ENCODE measurements around the gene GOLGA2. TPM values are rescaled to one million over a fixed set of nuclear protein-coding genes. Genes with fewer than 3 reads are reported as not detected.
A peak's percentile ranks its signal among the peaks of the same experiment; 100 is the strongest.

Gene GOLGA2
- total RNA-seq, 6 donors from 2014 or later = 78.4 to 138 (median 93.8) TPM

- ATAC-seq (ENCODE audit: low FRiP score in 2 of 2) (peak; percentile 25 to 54), DNase-seq (no peak)
- TF ChIP-seq CTCF (IDR thresholded peaks at IDR 0.05) = no peak
- TF ChIP-seq POLR2AphosphoS5 (IDR thresholded peaks at IDR 0.05) = no peak
- TF ChIP-seq EP300 (IDR thresholded peaks at IDR 0.05) = no peak
- TF ChIP-seq POLR2A (IDR thresholded peaks at IDR 0.05) = no peak
- H3K36me3 ChIP-seq = peaks cover 6 to 20% (median 8%) of the 10 kb centered on the region in 4 donors
- WGBS, 2 donors = 10 to 11% methylated on average over 23 of the region's 23 CpGs
- no peaks in the 10 kb centered on the region for H3K27me3 ChIP-seq
- peak overlapping the region; percentile 73 to 95 (median 90) for H3K27ac ChIP-seq
- peak overlapping the region; percentile 71 to 87 (median 76) for H3K4me3 ChIP-seq
- no peaks in the 10 kb centered on the region for H3K9me3 ChIP-seq
- H3K4me1 ChIP-seq = peaks cover 33 to 52% (median 35%) of the 10 kb centered on the region in 4 donors
These were observed 915 bp upstream of the GOLGA2 start for GRCh38 chr9:128276574-128277270.

- H3K4me3 ChIP-seq = peak within 1 kb of the TSS; percentile 71 to 98 (median 84)
- WGBS, 2 donors = 0 to 1% methylated on average over 5 to 27 of the region's 38 CpGs
- peaks cover 6 to 26% (median 11%) of the 10 kb centered on the region in 4 donors for H3K36me3 ChIP-seq
- TF ChIP-seq EP300 (IDR thresholded peaks at IDR 0.05) = no peak
- no peak for TF ChIP-seq CTCF (IDR thresholded peaks at IDR 0.05)
- peak in 3 of 4 donors; percentile 69 to 98 (median 98) for TF ChIP-seq POLR2A (IDR thresholded peaks at IDR 0.05)
- peak; percentile 87 to 97 for TF ChIP-seq POLR2AphosphoS5 (IDR thresholded peaks at IDR 0.05)
- peak within 1 kb of the TSS; percentile 79 to 95 (median 92) for H3K27ac ChIP-seq
- peaks cover 33 to 52% (median 35%) of the 10 kb centered on the region in 4 donors for H3K4me1 ChIP-seq
- no peaks in the 10 kb centered on the region for H3K9me3 ChIP-seq
- DNase-seq = peak; percentile 98
- peak; percentile 97 to 99 for ATAC-seq (ENCODE audit: low FRiP score in 2 of 2)
- no peaks in the 10 kb centered on the region for H3K27me3 ChIP-seq
These were observed 284 bp upstream of the GOLGA2 start, which contains the start of gene SWI5 for GRCh38 chr9:128276008-128276573. TSS of gene SWI5 (plus strand) at chr9:128276276.

- peak overlapping the region in 1 of 4 donors; percentile 71 for H3K4me3 ChIP-seq
- no peaks in the 10 kb centered on the region for H3K27me3 ChIP-seq
- 77 to 78% methylated on average over 8 of the region's 8 CpGs for WGBS, 2 donors
- H3K4me1 ChIP-seq = peaks cover 25 to 38% (median 29%) of the 10 kb centered on the region in 4 donors
- peaks cover 6 to 39% (median 18%) of the 10 kb centered on the region in 4 donors for H3K36me3 ChIP-seq
- ATAC-seq (ENCODE audit: low FRiP score in 2 of 2) (no peak), DNase-seq (no peak)
- TF ChIP-seq CTCF (IDR thresholded peaks at IDR 0.05) (no peak), POLR2A (IDR thresholded peaks at IDR 0.05) (no peak), EP300 (IDR thresholded peaks at IDR 0.05) (no peak), POLR2AphosphoS5 (IDR thresholded peaks at IDR 0.05) (no peak)
- H3K9me3 ChIP-seq = no peaks in the 10 kb centered on the region
- no peak overlapping the region for H3K27ac ChIP-seq
These were observed 1.6 kb downstream of the GOLGA2 start for GRCh38 chr9:128274245-128274644.

GRCh38 chr9:128271512-128271911 is 4.3 kb downstream of the GOLGA2 start:
- peaks cover 12 to 21% (median 14%) of the 10 kb centered on the region in 4 donors for H3K4me1 ChIP-seq
- no peaks in the 10 kb centered on the region for H3K9me3 ChIP-seq
- H3K4me3 ChIP-seq = no peak overlapping the region
- no peak overlapping the region for H3K27ac ChIP-seq
- peaks cover 8 to 62% (median 34%) of the 10 kb centered on the region in 4 donors for H3K36me3 ChIP-seq
- DNase-seq = no peak
- no peaks in the 10 kb centered on the region for H3K27me3 ChIP-seq
- no peak for TF ChIP-seq POLR2A (IDR thresholded peaks at IDR 0.05)
- no peak for TF ChIP-seq POLR2AphosphoS5 (IDR thresholded peaks at IDR 0.05)
- TF ChIP-seq EP300 (IDR thresholded peaks at IDR 0.05) = no peak
- TF ChIP-seq CTCF (IDR thresholded peaks at IDR 0.05) = no peak
- WGBS, 2 donors = 72 to 74% methylated on average over 5 of the region's 5 CpGs
- ATAC-seq (ENCODE audit: low FRiP score in 2 of 2) = no peak

Data from upper lobe of left lung (tissue), 6 donors.